ENCODE results near the gene UBAP2L. TPM values are rescaled to one million over a fixed set of nuclear protein-coding genes. Genes with fewer than 3 reads are reported as not detected.

UBAP2L gene
- total and polyA plus RNA-seq, 9 of the 15 experiments (the other 6 are each of a cell fraction or from before 2014, with no cell fraction given): 75.0 to 245 (median 119) TPM

- TF ChIP-seq ZHX1 (conservative IDR thresholded peaks at IDR 0.05; ENCODE audit: low read length): no peak
- TF ChIP-seq TCF3 (CRISPR knock-in tag; IDR thresholded peaks at IDR 0.05): peak; percentile 79
- TF ChIP-seq EGR1 (conservative IDR thresholded peaks at IDR 0.05): peak; percentile 80
- TF ChIP-seq ZNF12 (CRISPR knock-in tag; IDR thresholded peaks at IDR 0.05): no peak
- peak; percentile 93 for TF ChIP-seq FOSL1 (tag; conservative IDR thresholded peaks at IDR 0.05)
- TF ChIP-seq KLF1 (tag; IDR thresholded peaks at IDR 0.05): no peak
- peak; percentile 76 for TF ChIP-seq ATF3 (IDR thresholded peaks at IDR 0.05)
- no peak for TF ChIP-seq ATF3 (CRISPR knock-in tag; conservative IDR thresholded peaks at IDR 0.05)
- 0 out of 2 replicates have a peak, but pooled peaks have one; percentile 18 for TF ChIP-seq CREB1 (IDR thresholded peaks at IDR 0.05)
- no peak for TF ChIP-seq CREB1 (CRISPR knock-in tag; IDR thresholded peaks at IDR 0.05)
- no peak for TF ChIP-seq TRIM28 (IDR thresholded peaks at IDR 0.05)
- TF ChIP-seq SMARCC2 (IDR thresholded peaks at IDR 0.05; ENCODE audit: low read depth): peak; percentile 89
- no peak for TF ChIP-seq MLLT1 (IDR thresholded peaks at IDR 0.05)
- TF ChIP-seq HNRNPH1 (optimal IDR thresholded peaks at IDR 0.05; ENCODE audit: low read depth, low read length): no peak
- TF ChIP-seq CEBPG (CRISPR knock-in tag; IDR thresholded peaks at IDR 0.05): no peak
- TF ChIP-seq CEBPG (tag; conservative IDR thresholded peaks at IDR 0.05 in 1 of 2, IDR thresholded peaks at IDR 0.05 in 1 of 2): no peak
- TF ChIP-seq HMGN3 (IDR thresholded peaks at IDR 0.05; ENCODE audit: borderline replicate concordance, extremely low read depth, insufficient read length, low read depth, low read length): peak; percentile 44
- TF ChIP-seq MEIS2 (IDR thresholded peaks at IDR 0.05; ENCODE audit: partially characterized antibody): peak; percentile 45
- peak; percentile 97 for TF ChIP-seq ZEB2 (IDR thresholded peaks at IDR 0.05)
- no peak for TF ChIP-seq ZNF282 (CRISPR knock-in tag; IDR thresholded peaks at IDR 0.05)
- TF ChIP-seq HDAC3 (IDR thresholded peaks at IDR 0.05; ENCODE audit: borderline replicate concordance, partially characterized antibody): peak; percentile 44
- TF ChIP-seq JUND (IDR thresholded peaks at IDR 0.05; ENCODE audit: borderline replicate concordance, low read depth, low read length): peak; percentile 95
- TF ChIP-seq JUND (tag; IDR thresholded peaks at IDR 0.05; ENCODE audit: borderline replicate concordance, low read depth, low read length): peak; percentile 92; the same call in 2 of the 3 replicates
- TF ChIP-seq MITF (IDR thresholded peaks at IDR 0.05): no peak
- TF ChIP-seq TAL1 (IDR thresholded peaks at IDR 0.05): peak; percentile 75
- TF ChIP-seq TEAD4 (IDR thresholded peaks at IDR 0.05; ENCODE audit: low read length): peak; percentile 78
- TF ChIP-seq TEAD4 (CRISPR knock-in tag; IDR thresholded peaks at IDR 0.05; ENCODE audit: borderline replicate concordance): no peak
Measured at GRCh38 chr1:154313066-154313356, 92.3 kb downstream of the UBAP2L start (continued).
